Measurements from ENCODE around the gene ATF6. TPM values are rescaled to one million over a fixed set of nuclear protein-coding genes. Genes with fewer than 3 reads are reported as not detected.

ATF6 gene
- total RNA-seq, 4 donors from 2014 or later = 26.1 to 35.4 (median 32.3) TPM

DNA sequence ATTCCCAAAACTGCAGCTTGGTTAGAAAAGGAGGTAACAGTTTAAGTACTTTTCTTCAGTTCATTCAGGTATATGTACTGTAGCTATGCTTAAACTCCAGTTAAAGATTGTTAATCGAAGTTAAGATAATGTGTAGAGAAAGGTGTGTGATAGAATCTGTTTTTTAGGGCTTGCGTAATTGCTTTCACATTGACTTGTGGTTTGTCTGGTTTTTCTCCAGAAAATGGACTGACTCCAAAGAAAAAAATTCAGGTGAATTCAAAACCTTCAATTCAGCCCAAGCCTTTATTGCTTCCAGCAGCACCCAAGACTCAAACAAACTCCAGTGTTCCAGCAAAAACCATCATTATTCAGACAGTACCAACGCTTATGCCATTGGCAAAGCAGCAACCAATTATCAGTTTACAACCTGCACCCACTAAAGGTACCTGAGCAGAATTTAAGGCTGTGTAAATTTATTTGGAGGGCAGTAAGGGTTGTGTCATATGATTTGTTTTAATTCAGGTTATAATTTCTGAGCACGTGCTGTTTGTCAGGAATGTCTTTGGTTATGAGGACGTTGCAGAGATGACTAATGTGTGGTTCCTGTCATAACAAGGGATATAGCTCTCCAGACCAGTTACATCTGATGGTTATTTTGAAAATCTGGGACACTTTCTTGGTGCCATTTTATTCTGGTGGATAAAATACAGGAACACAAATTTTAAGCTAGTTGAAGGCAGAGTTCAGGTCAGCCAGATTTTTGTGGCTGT is 26.0 kb downstream of the ATF6 start:
- no peak overlapping the region for H3K4me3 ChIP-seq
- peaks cover 0 to 8% (median 0%) of the 10 kb centered on the region in 4 donors for H3K4me1 ChIP-seq
- WGBS, 2 donors = 81 to 88% methylated on average over 5 of the region's 5 CpGs
- no peak for DNase-seq (ENCODE audit: low spot score in 2 of 2)
- H3K9me3 ChIP-seq = no peaks in the 10 kb centered on the region
- TF ChIP-seq EP300 (IDR thresholded peaks at IDR 0.05) (no peak), POLR2A (IDR thresholded peaks at IDR 0.05) (no peak)
- TF ChIP-seq, protein P1, sequence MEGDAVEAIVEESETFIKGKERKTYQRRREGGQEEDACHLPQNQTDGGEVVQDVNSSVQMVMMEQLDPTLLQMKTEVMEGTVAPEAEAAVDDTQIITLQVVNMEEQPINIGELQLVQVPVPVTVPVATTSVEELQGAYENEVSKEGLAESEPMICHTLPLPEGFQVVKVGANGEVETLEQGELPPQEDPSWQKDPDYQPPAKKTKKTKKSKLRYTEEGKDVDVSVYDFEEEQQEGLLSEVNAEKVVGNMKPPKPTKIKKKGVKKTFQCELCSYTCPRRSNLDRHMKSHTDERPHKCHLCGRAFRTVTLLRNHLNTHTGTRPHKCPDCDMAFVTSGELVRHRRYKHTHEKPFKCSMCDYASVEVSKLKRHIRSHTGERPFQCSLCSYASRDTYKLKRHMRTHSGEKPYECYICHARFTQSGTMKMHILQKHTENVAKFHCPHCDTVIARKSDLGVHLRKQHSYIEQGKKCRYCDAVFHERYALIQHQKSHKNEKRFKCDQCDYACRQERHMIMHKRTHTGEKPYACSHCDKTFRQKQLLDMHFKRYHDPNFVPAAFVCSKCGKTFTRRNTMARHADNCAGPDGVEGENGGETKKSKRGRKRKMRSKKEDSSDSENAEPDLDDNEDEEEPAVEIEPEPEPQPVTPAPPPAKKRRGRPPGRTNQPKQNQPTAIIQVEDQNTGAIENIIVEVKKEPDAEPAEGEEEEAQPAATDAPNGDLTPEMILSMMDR (IDR thresholded peaks at IDR 0.05) = no peak
- no peaks in the 10 kb centered on the region for H3K27me3 ChIP-seq
- H3K36me3 ChIP-seq = peaks cover 0 to 61% (median 10%) of the 10 kb centered on the region in 3 donors
- H3K27ac ChIP-seq = no peak overlapping the region

DNA sequence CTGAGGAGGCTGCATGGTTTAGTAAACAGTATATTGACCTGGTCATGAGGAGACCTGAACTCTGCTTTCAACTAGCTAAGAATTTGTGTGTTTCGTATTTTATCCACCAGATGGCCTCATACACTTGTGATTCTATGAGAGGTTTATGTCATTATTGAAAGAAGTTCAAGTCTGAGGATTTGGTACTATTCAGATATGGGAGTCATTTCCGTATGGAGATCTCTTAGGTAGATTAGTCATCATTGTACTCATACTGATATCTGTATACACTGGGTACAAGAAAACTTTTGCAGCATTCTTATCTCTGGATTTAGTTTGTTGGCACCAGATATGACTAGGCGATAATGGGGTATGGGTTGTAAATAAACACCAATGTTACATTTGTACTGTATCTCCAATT is 26.6 kb downstream of the ATF6 start:
- Histone ChIP-seq H3K4me1 (peaks cover 0 to 8% (median 0%) of the 10 kb centered on the region in 4 donors), H3K36me3 (peaks cover 0 to 61% (median 10%) of the 10 kb centered on the region in 3 donors), H3K9me3 (no peaks in the 10 kb centered on the region), H3K4me3 (no peak overlapping the region), H3K27ac (no peak overlapping the region), H3K27me3 (no peaks in the 10 kb centered on the region)
- peak in 1 of 2 donors; percentile 68 for DNase-seq (ENCODE audit: low spot score in 2 of 2)
- 31 to 39% methylated on average over 3 of the region's 3 CpGs for WGBS, 2 donors
- TF ChIP-seq, protein P1 (IDR thresholded peaks at IDR 0.05) = peak; percentile 32 to 77 (median 57)
- TF ChIP-seq POLR2A (IDR thresholded peaks at IDR 0.05) (no peak), EP300 (IDR thresholded peaks at IDR 0.05) (no peak)

DNA sequence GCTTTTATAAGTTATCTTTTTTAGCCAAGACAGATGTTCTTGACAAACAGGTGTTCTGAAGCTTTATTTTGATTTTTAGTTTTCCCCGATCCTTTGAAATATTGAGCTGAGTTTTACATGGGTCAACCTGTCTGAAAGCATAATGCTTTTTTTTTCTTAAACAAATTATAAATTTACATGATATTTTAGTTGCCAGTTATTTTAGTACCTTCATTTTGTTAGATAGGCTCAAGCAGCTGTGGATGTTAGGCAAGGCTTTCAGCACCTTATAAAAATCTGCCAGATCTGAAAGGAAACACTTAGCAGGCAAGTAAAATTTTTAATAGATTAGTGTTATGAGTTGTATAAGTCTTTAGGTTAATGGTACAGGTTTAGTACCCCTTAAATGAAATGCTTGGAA is 33.7 kb downstream of the ATF6 start:
- TF ChIP-seq EP300 (IDR thresholded peaks at IDR 0.05) = no peak
- TF ChIP-seq POLR2A (IDR thresholded peaks at IDR 0.05) = no peak
- TF ChIP-seq, protein P1 (IDR thresholded peaks at IDR 0.05) = no peak
- no peak overlapping the region for H3K27ac ChIP-seq
- no peak overlapping the region for H3K4me3 ChIP-seq
- 85 to 95% methylated on average over 1 of the region's 1 CpG for WGBS, 2 donors
- DNase-seq (ENCODE audit: low spot score in 2 of 2) = no peak
- no peaks in the 10 kb centered on the region for H3K9me3 ChIP-seq
- peaks cover 0 to 47% (median 0%) of the 10 kb centered on the region in 3 donors for H3K36me3 ChIP-seq
- H3K4me1 ChIP-seq = peaks cover 0 to 12% (median 3%) of the 10 kb centered on the region in 4 donors
- H3K27me3 ChIP-seq = no peaks in the 10 kb centered on the region

DNA sequence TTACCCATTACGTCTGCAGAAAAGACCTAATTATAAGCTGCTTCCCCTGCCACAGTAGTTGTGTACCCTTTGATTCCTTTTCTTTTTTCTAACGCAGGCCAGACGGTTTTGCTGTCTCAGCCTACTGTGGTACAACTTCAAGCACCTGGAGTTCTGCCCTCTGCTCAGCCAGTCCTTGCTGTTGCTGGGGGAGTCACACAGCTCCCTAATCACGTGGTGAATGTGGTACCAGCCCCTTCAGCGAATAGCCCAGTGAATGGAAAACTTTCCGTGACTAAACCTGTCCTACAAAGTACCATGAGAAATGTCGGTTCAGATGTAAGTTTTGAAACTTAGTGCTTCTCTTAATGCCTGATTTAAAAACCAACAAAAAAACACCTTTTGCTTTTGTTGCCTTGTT is 35.8 kb downstream of the ATF6 start:
- Histone ChIP-seq H3K4me1 (peaks cover 0 to 20% (median 3%) of the 10 kb centered on the region in 4 donors), H3K27me3 (no peaks in the 10 kb centered on the region), H3K4me3 (no peak overlapping the region), H3K36me3 (peaks cover 0 to 39% (median 0%) of the 10 kb centered on the region in 3 donors), H3K9me3 (no peaks in the 10 kb centered on the region), H3K27ac (no peak overlapping the region)
- WGBS, 2 donors = 73 to 77% methylated on average over 7 of the region's 7 CpGs
- no peak for DNase-seq (ENCODE audit: low spot score in 2 of 2)
- TF ChIP-seq EP300 (IDR thresholded peaks at IDR 0.05) (no peak), POLR2A (IDR thresholded peaks at IDR 0.05) (no peak)
- TF ChIP-seq, protein P1 (IDR thresholded peaks at IDR 0.05) = no peak

GRCh38 chr1:161803181-161803580 is 37.1 kb downstream of the ATF6 start:
- Histone ChIP-seq H3K9me3 (no peaks in the 10 kb centered on the region), H3K4me3 (no peak overlapping the region), H3K36me3 (peaks cover 0 to 28% (median 0%) of the 10 kb centered on the region in 3 donors), H3K4me1 (peaks cover 0 to 26% (median 3%) of the 10 kb centered on the region in 4 donors), H3K27me3 (no peaks in the 10 kb centered on the region), H3K27ac (no peak overlapping the region)
- WGBS, 2 donors = 60 to 61% methylated on average over 2 of the region's 2 CpGs
- TF ChIP-seq POLR2A (IDR thresholded peaks at IDR 0.05) = no peak
- no peak for TF ChIP-seq EP300 (IDR thresholded peaks at IDR 0.05)
- TF ChIP-seq, protein P1 (IDR thresholded peaks at IDR 0.05) = no peak
- no peak for DNase-seq (ENCODE audit: low spot score in 2 of 2)
